Measurements from ENCODE around the gene TMEM120B.
A peak's percentile ranks its signal among the peaks of the same experiment; 100 is the strongest.

The TMEM120B gene

GRCh38 chr12:121802843-121803698 lies 90.5 kb downstream of the TMEM120B start:
- peak; percentile 95 to 98 for DNase-seq (ENCODE audit: low read depth in 1 of 2, low spot score in 1 of 2)
- TF ChIP-seq JUND (IDR thresholded peaks at IDR 0.05; ENCODE audit: low read depth), result no peak
- in situ Hi-C loops (cut with HindIII; ENCODE audit: low pct_unique_long_range_greater_than_20kb, low sequenced_read_pairs), result no loop called here

- DNase-seq (ENCODE audit: low read depth in 1 of 2, low spot score in 1 of 2), result peak; percentile 71 to 85
- TF ChIP-seq JUND (IDR thresholded peaks at IDR 0.05; ENCODE audit: low read depth), result no peak
- in situ Hi-C loops (cut with HindIII; ENCODE audit: low pct_unique_long_range_greater_than_20kb, low sequenced_read_pairs), result no loop called here
These were observed 91.4 kb downstream of the TMEM120B start, which contains the start of gene SETD1B for GRCh38 chr12:121803861-121804416. TSS of gene SETD1B (plus strand) at chr12:121804009. CDS start at chr12:121804738, 729 bp downstream.

DNA sequence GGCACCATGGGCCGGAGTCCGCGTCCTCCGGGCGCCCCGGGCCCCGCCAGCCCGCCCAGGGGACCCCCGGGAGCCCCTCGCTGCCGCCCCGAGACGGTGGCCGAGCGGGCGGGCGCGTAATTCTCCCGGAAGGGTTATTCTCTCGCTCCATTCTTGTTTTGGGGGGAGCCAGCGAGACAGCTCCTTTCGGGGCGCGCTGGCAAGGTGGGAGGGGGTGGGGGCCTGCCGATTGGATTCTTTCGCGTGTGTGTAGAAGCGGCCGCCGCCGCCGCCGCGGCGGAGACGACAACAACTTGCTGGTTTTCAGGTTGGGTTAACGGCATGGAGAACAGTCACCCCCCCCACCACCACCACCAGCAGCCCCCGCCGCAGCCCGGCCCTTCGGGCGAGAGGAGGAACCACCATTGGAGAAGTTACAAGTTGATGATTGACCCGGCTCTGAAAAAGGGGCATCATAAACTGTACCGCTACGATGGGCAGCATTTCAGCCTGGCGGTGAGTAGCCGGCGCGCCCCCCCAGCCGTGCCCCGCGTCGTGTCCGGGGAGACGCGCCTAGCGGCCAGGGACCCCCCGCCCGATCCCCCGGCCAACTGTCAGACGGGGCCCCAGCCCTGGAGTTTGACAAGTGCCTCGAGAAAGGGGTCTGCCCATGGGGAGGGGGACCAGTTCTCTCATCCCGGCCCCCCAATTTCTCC lies 92.0 kb downstream of the TMEM120B start:
- no peak for TF ChIP-seq JUND (IDR thresholded peaks at IDR 0.05; ENCODE audit: low read depth)
- in situ Hi-C loops (cut with HindIII; ENCODE audit: low pct_unique_long_range_greater_than_20kb, low sequenced_read_pairs), result no loop called here
- peak in 1 of 2 experiments; percentile 41 for DNase-seq (ENCODE audit: low read depth in 1 of 2, low spot score in 1 of 2)

DNA sequence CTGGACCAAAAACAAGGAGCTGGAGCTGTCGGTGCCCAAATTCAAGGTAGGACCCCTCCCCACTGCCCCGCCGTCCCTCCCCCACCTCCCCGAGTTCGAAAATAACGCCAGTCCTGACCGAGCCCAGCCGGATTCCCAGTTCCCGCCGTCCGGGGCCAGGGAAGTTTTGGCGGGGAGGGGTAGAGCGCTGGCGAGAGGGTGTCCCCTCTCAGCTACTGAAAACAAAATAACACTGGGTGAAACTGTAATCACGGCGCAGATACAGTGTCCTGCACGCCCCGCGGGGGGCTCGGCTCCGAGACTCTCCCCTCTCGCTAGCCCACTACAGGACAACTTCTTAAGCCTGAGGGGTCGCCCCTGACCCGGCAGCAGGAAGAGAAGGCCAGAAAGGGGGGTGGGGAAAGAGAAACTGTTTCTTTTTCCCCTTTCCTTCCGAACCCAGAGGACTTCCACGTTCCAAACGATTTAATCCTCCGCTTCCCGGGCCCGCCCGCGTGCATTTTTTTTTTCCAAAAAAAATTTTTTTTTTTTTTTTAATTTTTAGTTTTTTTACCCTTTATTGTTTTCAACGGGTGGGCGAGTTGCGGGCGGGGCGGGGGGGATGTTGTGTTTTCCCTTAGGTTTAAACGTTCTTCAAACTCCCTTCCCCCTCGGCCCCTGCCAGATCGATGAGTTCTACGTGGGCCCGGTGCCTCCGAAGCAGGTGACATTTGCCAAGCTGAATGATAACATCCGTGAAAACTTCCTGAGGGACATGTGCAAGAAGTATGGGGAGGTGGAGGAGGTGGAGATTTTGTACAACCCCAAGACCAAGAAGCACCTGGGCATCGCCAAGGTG lies 92.8 kb downstream of the TMEM120B start:
- in situ Hi-C loops (cut with HindIII; ENCODE audit: low pct_unique_long_range_greater_than_20kb, low sequenced_read_pairs), result no loop called here
- DNase-seq (ENCODE audit: low read depth in 1 of 2, low spot score in 1 of 2), result peak in 1 of 2 experiments; percentile 38
- TF ChIP-seq JUND (IDR thresholded peaks at IDR 0.05; ENCODE audit: low read depth), result no peak

DNA sequence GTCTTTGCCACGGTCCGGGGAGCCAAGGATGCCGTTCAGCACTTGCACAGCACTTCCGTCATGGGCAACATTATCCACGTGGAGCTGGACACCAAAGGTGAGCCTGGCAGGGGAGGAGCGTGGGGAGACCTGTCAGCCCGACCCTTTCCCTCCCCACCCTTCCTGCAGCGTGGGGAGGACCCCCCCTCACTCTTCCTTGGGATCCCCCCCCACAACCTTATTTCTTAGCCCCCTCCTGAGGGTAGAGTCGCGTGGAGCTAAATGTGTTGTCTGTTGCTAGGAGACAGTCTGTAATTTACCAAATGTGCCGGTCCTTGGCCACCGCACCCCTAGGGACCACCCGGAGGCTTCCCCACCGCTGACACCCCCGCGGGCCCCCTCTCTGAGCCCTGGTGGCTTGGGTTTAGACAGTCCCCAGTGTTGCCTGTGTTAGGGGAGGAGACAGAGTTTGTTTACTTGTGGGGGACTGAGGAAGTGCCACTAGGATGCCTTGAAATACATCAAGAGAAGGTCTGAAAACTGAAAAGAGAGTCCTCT lies 93.5 kb downstream of the TMEM120B start:
- in situ Hi-C loops (cut with HindIII; ENCODE audit: low pct_unique_long_range_greater_than_20kb, low sequenced_read_pairs), result no loop called here
- no peak for DNase-seq (ENCODE audit: low read depth in 1 of 2, low spot score in 1 of 2)
- no peak for TF ChIP-seq JUND (IDR thresholded peaks at IDR 0.05; ENCODE audit: low read depth)

DNA sequence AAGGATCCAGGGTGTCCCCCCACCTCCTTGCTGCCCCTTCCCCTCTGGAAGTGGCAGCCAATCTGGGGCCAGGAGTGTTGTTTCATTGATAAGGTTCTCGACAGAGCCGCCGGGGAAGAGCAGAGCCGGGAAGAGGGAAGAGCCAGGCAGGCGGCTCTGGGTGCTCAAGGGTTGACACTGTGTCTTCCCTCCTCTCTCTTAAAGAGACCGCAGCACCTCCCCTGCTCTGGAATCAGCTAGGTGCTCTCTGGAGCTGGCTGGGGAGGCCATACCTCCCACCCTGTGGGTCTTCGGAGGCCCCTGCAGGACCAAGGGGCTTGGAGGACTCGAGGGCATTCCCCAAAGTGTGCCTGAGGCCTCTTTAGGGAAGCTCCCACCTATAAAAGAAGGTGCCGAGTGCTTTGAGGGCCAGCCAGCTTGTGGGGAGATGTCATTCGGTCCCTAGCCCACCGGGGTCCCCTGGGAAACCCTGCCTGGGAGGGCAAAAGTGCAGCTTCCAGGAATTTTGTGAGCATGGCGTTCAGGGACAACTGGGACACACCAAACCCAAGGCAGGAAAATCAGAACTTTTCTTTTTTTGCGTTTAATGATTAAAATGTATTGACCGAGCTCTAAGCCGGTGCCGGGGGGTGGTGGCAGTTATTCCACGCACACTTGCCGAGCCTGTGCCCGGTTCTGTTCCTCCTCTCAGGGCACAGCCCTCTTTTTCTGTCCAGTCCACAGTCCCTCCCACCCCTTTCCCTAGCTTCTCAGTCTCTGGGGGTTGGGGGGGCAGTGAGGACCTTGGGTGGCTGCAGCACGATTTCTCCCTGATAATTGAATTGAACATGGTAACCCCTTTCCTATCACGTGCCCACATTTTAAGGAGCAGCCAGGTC lies 94.2 kb downstream of the TMEM120B start:
- TF ChIP-seq JUND (IDR thresholded peaks at IDR 0.05; ENCODE audit: low read depth), result no peak
- in situ Hi-C loops (cut with HindIII; ENCODE audit: low pct_unique_long_range_greater_than_20kb, low sequenced_read_pairs), result no loop called here
- peak; percentile 61 to 74 for DNase-seq (ENCODE audit: low read depth in 1 of 2, low spot score in 1 of 2)

DNA sequence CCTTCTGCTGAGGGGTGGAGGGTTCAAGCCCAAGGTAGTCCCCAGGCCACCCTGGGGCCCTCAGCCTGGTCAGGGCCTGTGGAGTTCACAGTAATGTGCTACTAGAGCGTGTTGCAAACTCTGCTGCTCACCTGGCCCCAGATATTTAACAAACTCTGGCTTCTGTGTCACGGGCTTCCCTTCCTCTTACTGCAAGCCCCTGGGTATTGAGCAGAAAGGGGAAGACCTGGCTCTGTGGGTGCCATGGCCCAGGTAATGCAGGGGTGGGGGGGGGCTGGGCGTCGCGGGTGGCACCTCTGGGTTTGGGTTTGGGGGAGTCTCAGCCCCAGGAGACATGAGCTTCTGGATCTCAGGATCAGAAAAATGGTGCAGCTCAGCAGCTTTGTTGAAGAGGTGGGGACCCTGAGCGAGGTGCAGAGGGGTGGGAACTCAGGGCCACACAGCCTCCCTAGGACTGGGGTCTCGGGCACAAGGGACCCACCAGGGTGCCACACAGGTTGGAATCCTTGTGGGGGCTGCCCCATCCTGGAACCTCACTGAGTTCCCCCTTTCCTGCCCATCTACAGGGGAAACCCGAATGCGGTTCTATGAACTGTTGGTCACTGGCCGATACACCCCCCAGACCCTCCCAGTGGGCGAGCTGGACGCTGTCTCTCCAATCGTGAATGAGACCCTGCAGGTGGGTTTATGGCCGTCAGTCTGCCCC lies 95.2 kb downstream of the TMEM120B start:
- in situ Hi-C loops (cut with HindIII; ENCODE audit: low pct_unique_long_range_greater_than_20kb, low sequenced_read_pairs), result no loop called here
- DNase-seq (ENCODE audit: low read depth in 1 of 2, low spot score in 1 of 2), result no peak
- no peak for TF ChIP-seq JUND (IDR thresholded peaks at IDR 0.05; ENCODE audit: low read depth)

DNA sequence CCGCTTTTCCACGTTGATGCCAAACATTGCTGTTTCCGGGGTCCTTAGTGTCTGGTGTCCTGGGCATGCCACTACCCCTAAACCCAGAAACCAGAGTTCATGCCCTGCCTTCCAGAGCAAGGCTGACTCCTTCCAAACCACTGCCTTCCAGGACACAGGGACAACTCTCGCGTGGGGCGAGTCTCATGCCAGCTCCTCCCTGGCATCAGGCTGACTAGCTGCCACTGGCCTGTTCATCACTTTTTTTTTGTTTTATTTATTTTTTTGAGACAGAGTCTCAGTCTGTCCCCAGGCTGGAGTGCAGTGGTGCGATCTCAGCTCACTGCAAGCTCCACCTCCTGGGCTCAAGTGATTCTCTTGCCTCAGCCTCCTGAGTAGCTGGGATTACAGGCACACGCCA lies 96.1 kb downstream of the TMEM120B start:
- no peak for DNase-seq (ENCODE audit: low read depth in 1 of 2, low spot score in 1 of 2)
- no peak for TF ChIP-seq JUND (IDR thresholded peaks at IDR 0.05; ENCODE audit: low read depth)
- in situ Hi-C loops (cut with HindIII; ENCODE audit: low pct_unique_long_range_greater_than_20kb, low sequenced_read_pairs), result no loop called here

DNA sequence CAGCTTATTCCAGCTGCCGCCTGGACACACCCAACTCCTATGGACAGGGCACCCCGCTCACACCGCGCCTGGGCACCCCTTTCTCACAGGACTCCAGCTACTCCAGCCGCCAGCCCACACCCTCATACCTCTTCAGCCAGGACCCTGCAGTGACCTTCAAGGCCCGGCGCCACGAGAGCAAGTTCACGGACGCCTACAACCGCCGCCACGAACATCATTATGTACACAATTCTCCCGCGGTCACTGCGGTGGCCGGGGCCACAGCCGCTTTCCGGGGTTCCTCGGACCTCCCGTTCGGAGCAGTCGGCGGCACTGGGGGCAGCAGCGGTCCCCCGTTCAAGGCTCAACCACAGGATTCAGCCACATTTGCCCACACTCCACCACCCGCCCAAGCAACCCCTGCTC lies 97.2 kb downstream of the TMEM120B start:
- TF ChIP-seq JUND (IDR thresholded peaks at IDR 0.05; ENCODE audit: low read depth), result no peak
- no peak for DNase-seq (ENCODE audit: low read depth in 1 of 2, low spot score in 1 of 2)
- in situ Hi-C loops (cut with HindIII; ENCODE audit: low pct_unique_long_range_greater_than_20kb, low sequenced_read_pairs), result no loop called here

DNA sequence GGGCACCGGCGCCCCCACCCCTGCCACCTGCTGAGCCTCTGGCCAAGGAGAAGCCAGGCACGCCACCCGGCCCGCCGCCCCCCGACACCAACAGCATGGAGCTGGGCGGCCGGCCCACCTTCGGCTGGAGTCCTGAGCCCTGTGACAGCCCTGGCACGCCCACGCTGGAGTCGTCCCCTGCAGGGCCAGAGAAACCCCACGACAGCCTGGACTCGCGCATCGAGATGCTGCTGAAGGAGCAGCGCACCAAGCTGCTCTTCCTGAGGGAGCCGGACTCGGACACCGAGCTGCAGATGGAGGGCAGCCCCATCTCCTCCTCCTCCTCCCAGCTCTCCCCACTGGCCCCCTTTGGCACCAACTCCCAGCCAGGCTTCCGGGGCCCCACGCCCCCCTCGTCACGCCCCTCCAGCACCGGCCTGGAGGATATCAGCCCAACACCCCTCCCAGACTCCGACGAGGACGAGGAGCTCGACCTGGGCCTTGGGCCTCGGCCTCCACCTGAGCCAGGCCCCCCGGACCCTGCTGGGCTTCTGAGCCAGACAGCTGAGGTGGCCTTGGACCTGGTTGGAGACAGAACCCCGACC lies 97.8 kb downstream of the TMEM120B start:
- no peak for DNase-seq (ENCODE audit: low read depth in 1 of 2, low spot score in 1 of 2)

More for the DNA sequence above, 97.8 kb downstream of the TMEM120B start:
- in situ Hi-C loops (cut with HindIII; ENCODE audit: low pct_unique_long_range_greater_than_20kb, low sequenced_read_pairs), result no loop called here
- no peak for TF ChIP-seq JUND (IDR thresholded peaks at IDR 0.05; ENCODE audit: low read depth)
